GM21529 (cell line): Measurements from ENCODE around the gene GABARAPL1.
"Not testable (repeated sequence)": the region's sequence is repeated elsewhere in the genome, so short reads cannot be mapped to it uniquely, and the experiment has no call there.

Experiments used
- ATAC-seq: cut with Tn5 transposase; IDR thresholded peaks from one replicate; pipeline ENCODE4 v1.9.1; 2021; ENCODE audit not compliant: unreplicated experiment

Gene GABARAPL1

GRCh38 chr12:10212739-10213131 lies at the start of gene GABARAPL1:
Gene GABARAPL1 (plus strand): TSS chr12:10212877. CDS start chr12:10213130, 253 bp downstream.
- peak; percentile 64 for ATAC-seq

- ATAC-seq: no peak
These were observed 49.6 kb upstream of the GABARAPL1 start for GRCh38 chr12:10163084-10163483.

- no peak for ATAC-seq
These were observed 47.3 kb upstream of the GABARAPL1 start for GRCh38 chr12:10165421-10165820.

GRCh38 chr12:10167599-10167998 lies 45.1 kb upstream of the GABARAPL1 start:
- ATAC-seq: no peak

GRCh38 chr12:10169104-10169503 lies 43.6 kb upstream of the GABARAPL1 start:
- ATAC-seq: no peak

- ATAC-seq: no peak
These were observed 42.5 kb upstream of the GABARAPL1 start for GRCh38 chr12:10170216-10170615.

- no peak for ATAC-seq
These were observed 40.5 kb upstream of the GABARAPL1 start, which contains the start of gene OLR1 for GRCh38 chr12:10171973-10172728. Gene OLR1 (minus strand): TSS chr12:10172132. CDS start chr12:10172077, 55 bp downstream.

- no peak for ATAC-seq
These were observed 37.6 kb upstream of the GABARAPL1 start for GRCh38 chr12:10174986-10175614.

- ATAC-seq: no peak
These were observed 36.6 kb upstream of the GABARAPL1 start for GRCh38 chr12:10175846-10176636.

GRCh38 chr12:10178821-10179220 lies 33.9 kb upstream of the GABARAPL1 start, which contains the start of gene TMEM52B:
Gene TMEM52B (plus strand): TSS chr12:10179032. CDS start chr12:10179575, 543 bp downstream.
- ATAC-seq: no peak

- no peak for ATAC-seq
These were observed 32.9 kb upstream of the GABARAPL1 start for GRCh38 chr12:10179776-10180181.

GRCh38 chr12:10182354-10183049 lies 30.2 kb upstream of the GABARAPL1 start:
- ATAC-seq: no peak

- no peak for ATAC-seq
These were observed 28.3 kb upstream of the GABARAPL1 start for GRCh38 chr12:10184261-10184843.

GRCh38 chr12:10186299-10186698 lies 26.4 kb upstream of the GABARAPL1 start:
- no peak for ATAC-seq

GRCh38 chr12:10186958-10187357 lies 25.7 kb upstream of the GABARAPL1 start:
- not testable (repeated sequence) for ATAC-seq

GRCh38 chr12:10189653-10190052 lies 23.0 kb upstream of the GABARAPL1 start:
- ATAC-seq: no peak

- peak; percentile 82 for ATAC-seq
These were observed 21.9 kb upstream of the GABARAPL1 start for GRCh38 chr12:10190558-10191388.

- no peak for ATAC-seq
These were observed 20.8 kb upstream of the GABARAPL1 start for GRCh38 chr12:10191865-10192264.

GRCh38 chr12:10194160-10194670 lies 18.5 kb upstream of the GABARAPL1 start:
- ATAC-seq: no peak
